ENCODE results near the gene FOXP1. TPM values are rescaled to one million over a fixed set of nuclear protein-coding genes. Genes with fewer than 3 reads are reported as not detected.

The FOXP1 gene
- total and polyA plus RNA-seq, 2 of the 8 experiments (the other 6 are each of a cell fraction or from before 2014, with no cell fraction given), result 13.9 to 25.4 TPM

GRCh38 chr3:71421475-71421819 is 162.1 kb downstream of the FOXP1 start (continued):
- TF ChIP-seq CEBPB (IDR thresholded peaks at IDR 0.05; ENCODE audit: low read depth, low read length) (no peak), TAF1 (IDR thresholded peaks at IDR 0.05; ENCODE audit: low read depth, low read length) (no peak), ZNF274 (IDR thresholded peaks at IDR 0.05; ENCODE audit: borderline replicate concordance, extremely low read depth, low read length) (no peak), RFX5 (IDR thresholded peaks at IDR 0.05; ENCODE audit: borderline replicate concordance, low read depth, low read length) (no peak), E2F6 (IDR thresholded peaks at IDR 0.05) (no peak), HDAC6 (IDR thresholded peaks at IDR 0.05; ENCODE audit: low read depth, low read length) (no peak), SP2 (IDR thresholded peaks at IDR 0.05; ENCODE audit: low read length) (no peak), CREB1 (IDR thresholded peaks at IDR 0.05) (no peak)

Data from H1 (cell line).